ENCODE data around the gene TRIM59.

TRIM59 gene, protein sequence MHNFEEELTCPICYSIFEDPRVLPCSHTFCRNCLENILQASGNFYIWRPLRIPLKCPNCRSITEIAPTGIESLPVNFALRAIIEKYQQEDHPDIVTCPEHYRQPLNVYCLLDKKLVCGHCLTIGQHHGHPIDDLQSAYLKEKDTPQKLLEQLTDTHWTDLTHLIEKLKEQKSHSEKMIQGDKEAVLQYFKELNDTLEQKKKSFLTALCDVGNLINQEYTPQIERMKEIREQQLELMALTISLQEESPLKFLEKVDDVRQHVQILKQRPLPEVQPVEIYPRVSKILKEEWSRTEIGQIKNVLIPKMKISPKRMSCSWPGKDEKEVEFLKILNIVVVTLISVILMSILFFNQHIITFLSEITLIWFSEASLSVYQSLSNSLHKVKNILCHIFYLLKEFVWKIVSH

DNA sequence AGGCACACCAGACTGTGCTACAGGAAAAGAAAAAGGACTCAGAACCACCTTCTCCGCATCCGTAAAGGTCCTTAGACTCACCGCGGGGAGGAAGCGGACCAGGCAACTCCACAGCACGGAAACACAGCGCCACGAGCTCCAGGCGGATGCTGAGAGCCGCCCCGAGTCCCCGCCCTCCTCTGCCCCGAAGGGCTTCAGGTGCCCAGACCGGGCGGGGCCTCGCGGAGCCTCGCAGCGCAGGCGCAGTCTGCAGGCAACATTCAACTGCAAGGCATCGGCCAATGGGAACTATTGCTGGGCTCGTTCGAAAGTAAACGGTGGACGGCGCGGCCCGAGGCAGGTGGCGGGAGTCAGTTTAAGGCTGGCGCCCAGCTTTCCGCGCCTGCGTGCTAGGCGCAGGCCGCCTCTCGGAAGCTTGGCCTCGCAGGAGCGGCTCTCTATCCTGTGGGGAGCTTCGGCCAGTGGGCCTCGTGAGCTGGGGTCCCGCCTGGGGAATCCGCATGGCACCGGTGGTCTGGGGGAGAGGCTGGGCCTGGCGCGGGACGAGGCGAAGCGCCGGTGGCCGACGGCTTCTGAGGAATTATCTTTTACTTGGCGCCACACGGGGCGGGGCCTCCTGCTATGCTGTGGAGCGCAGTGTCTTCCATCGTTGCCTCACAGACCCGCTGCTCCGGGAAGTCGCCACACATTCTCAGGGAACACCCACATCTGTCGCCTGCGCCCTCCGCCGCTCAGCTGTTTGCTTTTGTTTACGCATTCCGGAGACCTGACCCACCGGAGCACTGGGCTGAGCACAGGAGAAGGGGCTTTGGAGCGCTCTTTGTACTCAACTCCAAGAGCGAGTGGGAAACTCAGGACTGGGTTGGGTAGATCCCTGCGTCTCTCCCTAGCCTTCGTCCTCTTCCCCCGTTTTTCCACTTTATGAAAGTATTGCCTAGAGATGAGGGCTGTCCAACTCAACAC is at the start of gene TRIM59:
TRIM59 (minus strand) TSS at position 151 of the 963 bp plus-strand sequence. CDS start 10,603 bp downstream, outside the sequence.
- DNase-seq (ENCODE audit: low spot score) = peak; percentile 100
- in situ Hi-C loops (cut with MboI; ENCODE audit: low sequenced_read_pairs, unreplicated experiment) = no loop called here
- TF ChIP-seq CTCF (IDR thresholded peaks at IDR 0.05; ENCODE audit: borderline replicate concordance, control extremely low read depth, extremely low read depth, insufficient read depth, missing control alignments) = peak; percentile 4

GRCh38 chr3:160498202-160498601 is 48.6 kb upstream of the TRIM59 start:
- in situ Hi-C loops (cut with MboI; ENCODE audit: low sequenced_read_pairs, unreplicated experiment) = no loop called here
- no peak for DNase-seq (ENCODE audit: low spot score)
- TF ChIP-seq CTCF (IDR thresholded peaks at IDR 0.05; ENCODE audit: borderline replicate concordance, control extremely low read depth, extremely low read depth, insufficient read depth, missing control alignments) = no peak

- DNase-seq (ENCODE audit: low spot score) = no peak
- in situ Hi-C loops (cut with MboI; ENCODE audit: low sequenced_read_pairs, unreplicated experiment) = no loop called here
- TF ChIP-seq CTCF (IDR thresholded peaks at IDR 0.05; ENCODE audit: borderline replicate concordance, control extremely low read depth, extremely low read depth, insufficient read depth, missing control alignments) = no peak
Observed at GRCh38 chr3:160490166-160490565, 40.6 kb upstream of the TRIM59 start.

GRCh38 chr3:160486459-160486869 is 36.9 kb upstream of the TRIM59 start:
- peak; percentile 34 for DNase-seq (ENCODE audit: low spot score)
- TF ChIP-seq CTCF (IDR thresholded peaks at IDR 0.05; ENCODE audit: borderline replicate concordance, control extremely low read depth, extremely low read depth, insufficient read depth, missing control alignments) = peak; percentile 26
- in situ Hi-C loops (cut with MboI; ENCODE audit: low sequenced_read_pairs, unreplicated experiment) = no loop called here

- DNase-seq (ENCODE audit: low spot score) = no peak
- in situ Hi-C loops (cut with MboI; ENCODE audit: low sequenced_read_pairs, unreplicated experiment) = no loop called here
- TF ChIP-seq CTCF (IDR thresholded peaks at IDR 0.05; ENCODE audit: borderline replicate concordance, control extremely low read depth, extremely low read depth, insufficient read depth, missing control alignments) = no peak
Observed at GRCh38 chr3:160482796-160483195, 33.2 kb upstream of the TRIM59 start.

- in situ Hi-C loops (cut with MboI; ENCODE audit: low sequenced_read_pairs, unreplicated experiment) = no loop called here
- no peak for TF ChIP-seq CTCF (IDR thresholded peaks at IDR 0.05; ENCODE audit: borderline replicate concordance, control extremely low read depth, extremely low read depth, insufficient read depth, missing control alignments)
- DNase-seq (ENCODE audit: low spot score) = no peak
Observed at GRCh38 chr3:160481856-160482255, 32.3 kb upstream of the TRIM59 start.
